ENCODE results near the gene WDR13. TPM values are rescaled to one million over a fixed set of nuclear protein-coding genes. Genes with fewer than 3 reads are reported as not detected.

WDR13 gene
- total RNA-seq, 1 donor from 2014 or later, result 70.4 TPM

GRCh38 chrX:48579259-48579658 is 18.0 kb upstream of the WDR13 start:
- no peaks in the 10 kb centered on the region for H3K4me1 Mint-ChIP-seq (ENCODE audit: low read depth, unreplicated experiment)
- no peak for TF ChIP-seq CTCF (IDR thresholded peaks at IDR 0.05; ENCODE audit: partially characterized antibody, unreplicated experiment)
- no peak overlapping the region for H3K27ac Mint-ChIP-seq (ENCODE audit: unreplicated experiment)
- H3K4me3 Mint-ChIP-seq (ENCODE audit: unreplicated experiment), result no peak overlapping the region
- peaks cover 5% of the 10 kb centered on the region for H3K9me3 Mint-ChIP-seq (ENCODE audit: unreplicated experiment)
- H3K36me3 Mint-ChIP-seq (ENCODE audit: unreplicated experiment), result no peaks in the 10 kb centered on the region
- no peak for DNase-seq
- peaks cover 6% of the 10 kb centered on the region for H3K27me3 Mint-ChIP-seq (ENCODE audit: unreplicated experiment)

GRCh38 chrX:48580662-48581061 is 16.6 kb upstream of the WDR13 start:
- H3K27ac Mint-ChIP-seq (ENCODE audit: unreplicated experiment), result no peak overlapping the region
- no peaks in the 10 kb centered on the region for H3K36me3 Mint-ChIP-seq (ENCODE audit: unreplicated experiment)
- H3K27me3 Mint-ChIP-seq (ENCODE audit: unreplicated experiment), result peaks cover 1% of the 10 kb centered on the region
- H3K4me3 Mint-ChIP-seq (ENCODE audit: unreplicated experiment), result no peak overlapping the region
- no peak for DNase-seq
- H3K9me3 Mint-ChIP-seq (ENCODE audit: unreplicated experiment), result peaks cover 1% of the 10 kb centered on the region
- no peaks in the 10 kb centered on the region for H3K4me1 Mint-ChIP-seq (ENCODE audit: low read depth, unreplicated experiment)
- TF ChIP-seq CTCF (IDR thresholded peaks at IDR 0.05; ENCODE audit: partially characterized antibody, unreplicated experiment), result no peak

GRCh38 chrX:48584698-48585097 is 12.6 kb upstream of the WDR13 start:
- no peaks in the 10 kb centered on the region for H3K4me1 Mint-ChIP-seq (ENCODE audit: low read depth, unreplicated experiment)
- H3K27ac Mint-ChIP-seq (ENCODE audit: unreplicated experiment), result no peak overlapping the region
- H3K4me3 Mint-ChIP-seq (ENCODE audit: unreplicated experiment), result no peak overlapping the region
- H3K36me3 Mint-ChIP-seq (ENCODE audit: unreplicated experiment), result no peaks in the 10 kb centered on the region
- H3K9me3 Mint-ChIP-seq (ENCODE audit: unreplicated experiment), result no peaks in the 10 kb centered on the region
- H3K27me3 Mint-ChIP-seq (ENCODE audit: unreplicated experiment), result no peaks in the 10 kb centered on the region
- no peak for DNase-seq
- TF ChIP-seq CTCF (IDR thresholded peaks at IDR 0.05; ENCODE audit: partially characterized antibody, unreplicated experiment), result no peak

- no peaks in the 10 kb centered on the region for H3K9me3 Mint-ChIP-seq (ENCODE audit: unreplicated experiment)
- H3K4me1 Mint-ChIP-seq (ENCODE audit: low read depth, unreplicated experiment), result no peaks in the 10 kb centered on the region
- H3K36me3 Mint-ChIP-seq (ENCODE audit: unreplicated experiment), result no peaks in the 10 kb centered on the region
- H3K27me3 Mint-ChIP-seq (ENCODE audit: unreplicated experiment), result no peaks in the 10 kb centered on the region
- H3K27ac Mint-ChIP-seq (ENCODE audit: unreplicated experiment), result no peak overlapping the region
- H3K4me3 Mint-ChIP-seq (ENCODE audit: unreplicated experiment), result no peak overlapping the region
- no peak for DNase-seq
- TF ChIP-seq CTCF (IDR thresholded peaks at IDR 0.05; ENCODE audit: partially characterized antibody, unreplicated experiment), result no peak
Measured at GRCh38 chrX:48589482-48590162, 7.7 kb upstream of the WDR13 start.

- no peak for DNase-seq
- Mint-ChIP-seq H3K27ac (ENCODE audit: unreplicated experiment) (no peak overlapping the region), H3K36me3 (ENCODE audit: unreplicated experiment) (no peaks in the 10 kb centered on the region), H3K4me3 (ENCODE audit: unreplicated experiment) (no peak overlapping the region), H3K27me3 (ENCODE audit: unreplicated experiment) (no peaks in the 10 kb centered on the region), H3K4me1 (ENCODE audit: low read depth, unreplicated experiment) (no peaks in the 10 kb centered on the region), H3K9me3 (ENCODE audit: unreplicated experiment) (no peaks in the 10 kb centered on the region)
- no peak for TF ChIP-seq CTCF (IDR thresholded peaks at IDR 0.05; ENCODE audit: partially characterized antibody, unreplicated experiment)
Measured at GRCh38 chrX:48590203-48591103, 6.8 kb upstream of the WDR13 start.
